Astrocyte (in vitro differentiated cells and primary cell): ENCODE results near the gene NRG2.

Source experiments
- EZH2 ChIP-seq: IDR thresholded peaks from 2 replicates; pipeline ENCODE4 v1.6.1; 2012; ENCODE audit warnings: mild to moderate bottlenecking, low read length, inconsistent platforms; ENCODE audit not compliant: insufficient read depth
- TF ChIP-seq, protein P1 (sequence below): IDR thresholded peaks from 2 replicates; pipeline ENCODE4 v1.5.1; 2011; ENCODE audit warnings: low read depth, mild to moderate bottlenecking, inconsistent platforms, low read length, moderate library complexity; ENCODE audit not compliant: insufficient read depth

DNA sequence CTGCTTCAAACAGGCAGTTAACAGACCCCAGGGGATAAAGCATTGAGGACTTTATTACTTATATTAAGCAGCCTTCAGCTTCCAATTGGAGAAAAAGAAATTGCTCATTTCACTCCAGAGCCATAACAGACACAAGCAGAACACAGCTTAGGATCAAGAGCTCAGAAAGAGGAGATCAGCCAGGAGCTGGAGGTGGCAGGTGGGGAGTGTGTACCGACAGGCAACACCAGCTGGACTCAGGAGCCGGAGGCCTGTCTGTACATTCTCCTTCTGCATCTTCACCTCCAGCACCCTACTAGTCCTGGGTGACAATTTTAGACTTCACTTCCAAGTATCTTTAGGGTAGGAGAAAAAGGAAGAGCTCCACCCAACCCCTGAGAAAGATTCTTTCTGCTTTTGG lies 35.8 kb downstream of the NRG2 start:
- TF ChIP-seq, protein P1, sequence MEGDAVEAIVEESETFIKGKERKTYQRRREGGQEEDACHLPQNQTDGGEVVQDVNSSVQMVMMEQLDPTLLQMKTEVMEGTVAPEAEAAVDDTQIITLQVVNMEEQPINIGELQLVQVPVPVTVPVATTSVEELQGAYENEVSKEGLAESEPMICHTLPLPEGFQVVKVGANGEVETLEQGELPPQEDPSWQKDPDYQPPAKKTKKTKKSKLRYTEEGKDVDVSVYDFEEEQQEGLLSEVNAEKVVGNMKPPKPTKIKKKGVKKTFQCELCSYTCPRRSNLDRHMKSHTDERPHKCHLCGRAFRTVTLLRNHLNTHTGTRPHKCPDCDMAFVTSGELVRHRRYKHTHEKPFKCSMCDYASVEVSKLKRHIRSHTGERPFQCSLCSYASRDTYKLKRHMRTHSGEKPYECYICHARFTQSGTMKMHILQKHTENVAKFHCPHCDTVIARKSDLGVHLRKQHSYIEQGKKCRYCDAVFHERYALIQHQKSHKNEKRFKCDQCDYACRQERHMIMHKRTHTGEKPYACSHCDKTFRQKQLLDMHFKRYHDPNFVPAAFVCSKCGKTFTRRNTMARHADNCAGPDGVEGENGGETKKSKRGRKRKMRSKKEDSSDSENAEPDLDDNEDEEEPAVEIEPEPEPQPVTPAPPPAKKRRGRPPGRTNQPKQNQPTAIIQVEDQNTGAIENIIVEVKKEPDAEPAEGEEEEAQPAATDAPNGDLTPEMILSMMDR: no peak
- TF ChIP-seq EZH2: no peak
